ENCODE data around the gene RPAP3. TPM values are rescaled to one million over a fixed set of nuclear protein-coding genes. Genes with fewer than 3 reads are reported as not detected.

The RPAP3 gene
- total RNA-seq, 1 experiment from 2014 or later, result 44.3 TPM

DNA sequence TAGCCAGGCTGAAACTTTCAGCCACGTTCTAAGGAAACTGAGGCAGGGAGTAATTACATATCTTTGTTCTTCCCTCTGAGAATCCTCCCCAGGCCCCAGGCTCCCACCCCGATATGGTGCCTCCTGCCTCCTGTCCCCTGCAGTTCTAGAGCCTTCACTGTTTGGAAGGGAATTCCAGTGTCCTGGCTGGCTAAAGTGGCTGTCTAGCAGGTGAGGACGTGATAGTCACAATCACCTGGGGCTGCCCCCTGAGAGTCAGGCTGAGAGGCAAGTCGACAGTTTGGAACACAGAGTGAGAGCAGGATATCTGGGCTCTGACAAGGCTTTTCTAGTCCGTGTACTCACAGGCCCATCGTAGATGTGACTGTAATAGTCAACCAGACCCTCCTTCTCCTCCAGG is 6.3 kb upstream of the RPAP3 start:
- Mint-ChIP-seq H3K36me3 (no peaks in the 10 kb centered on the region), H3K9me3 (no peaks in the 10 kb centered on the region), H3K4me1 (peaks cover 18% of the 10 kb centered on the region), H3K27me3 (ENCODE audit: low read depth) (peaks cover 44% of the 10 kb centered on the region), H3K4me3 (no peak overlapping the region), H3K27ac (no peak overlapping the region)
- DNase-seq (ENCODE audit: low spot score) (no peak), ATAC-seq (no peak)
- POLR2A ChIA-PET, result no interaction called here
- TF ChIP-seq NFATC4 (CRISPR knock-in tag; IDR thresholded peaks at IDR 0.05) (no peak), TCF7 (CRISPR knock-in tag; IDR thresholded peaks at IDR 0.05; ENCODE audit: low read depth) (no peak), ATF1 (CRISPR knock-in tag; IDR thresholded peaks at IDR 0.05) (no peak), CBFB (CRISPR knock-in tag; IDR thresholded peaks at IDR 0.05; ENCODE audit: low read depth) (no peak), FOXP1 (CRISPR knock-in tag; IDR thresholded peaks at IDR 0.05; ENCODE audit: borderline replicate concordance) (no peak), GABPB1 (CRISPR knock-in tag; IDR thresholded peaks at IDR 0.05) (no peak), NR2C2 (CRISPR knock-in tag; IDR thresholded peaks at IDR 0.05) (no peak), RORB (CRISPR knock-in tag; IDR thresholded peaks at IDR 0.05) (no peak), EMX1 (CRISPR knock-in tag; IDR thresholded peaks at IDR 0.05) (no peak)
- TF ChIP-seq, protein P1, sequence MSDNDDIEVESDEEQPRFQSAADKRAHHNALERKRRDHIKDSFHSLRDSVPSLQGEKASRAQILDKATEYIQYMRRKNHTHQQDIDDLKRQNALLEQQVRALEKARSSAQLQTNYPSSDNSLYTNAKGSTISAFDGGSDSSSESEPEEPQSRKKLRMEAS (CRISPR knock-in tag; IDR thresholded peaks at IDR 0.05), result no peak
- TF ChIP-seq, protein P2, sequence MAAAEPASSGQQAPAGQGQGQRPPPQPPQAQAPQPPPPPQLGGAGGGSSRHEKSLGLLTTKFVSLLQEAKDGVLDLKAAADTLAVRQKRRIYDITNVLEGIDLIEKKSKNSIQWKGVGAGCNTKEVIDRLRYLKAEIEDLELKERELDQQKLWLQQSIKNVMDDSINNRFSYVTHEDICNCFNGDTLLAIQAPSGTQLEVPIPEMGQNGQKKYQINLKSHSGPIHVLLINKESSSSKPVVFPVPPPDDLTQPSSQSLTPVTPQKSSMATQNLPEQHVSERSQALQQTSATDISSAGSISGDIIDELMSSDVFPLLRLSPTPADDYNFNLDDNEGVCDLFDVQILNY (CRISPR knock-in tag; IDR thresholded peaks at IDR 0.05), result no peak
- TF ChIP-seq, protein P3, sequence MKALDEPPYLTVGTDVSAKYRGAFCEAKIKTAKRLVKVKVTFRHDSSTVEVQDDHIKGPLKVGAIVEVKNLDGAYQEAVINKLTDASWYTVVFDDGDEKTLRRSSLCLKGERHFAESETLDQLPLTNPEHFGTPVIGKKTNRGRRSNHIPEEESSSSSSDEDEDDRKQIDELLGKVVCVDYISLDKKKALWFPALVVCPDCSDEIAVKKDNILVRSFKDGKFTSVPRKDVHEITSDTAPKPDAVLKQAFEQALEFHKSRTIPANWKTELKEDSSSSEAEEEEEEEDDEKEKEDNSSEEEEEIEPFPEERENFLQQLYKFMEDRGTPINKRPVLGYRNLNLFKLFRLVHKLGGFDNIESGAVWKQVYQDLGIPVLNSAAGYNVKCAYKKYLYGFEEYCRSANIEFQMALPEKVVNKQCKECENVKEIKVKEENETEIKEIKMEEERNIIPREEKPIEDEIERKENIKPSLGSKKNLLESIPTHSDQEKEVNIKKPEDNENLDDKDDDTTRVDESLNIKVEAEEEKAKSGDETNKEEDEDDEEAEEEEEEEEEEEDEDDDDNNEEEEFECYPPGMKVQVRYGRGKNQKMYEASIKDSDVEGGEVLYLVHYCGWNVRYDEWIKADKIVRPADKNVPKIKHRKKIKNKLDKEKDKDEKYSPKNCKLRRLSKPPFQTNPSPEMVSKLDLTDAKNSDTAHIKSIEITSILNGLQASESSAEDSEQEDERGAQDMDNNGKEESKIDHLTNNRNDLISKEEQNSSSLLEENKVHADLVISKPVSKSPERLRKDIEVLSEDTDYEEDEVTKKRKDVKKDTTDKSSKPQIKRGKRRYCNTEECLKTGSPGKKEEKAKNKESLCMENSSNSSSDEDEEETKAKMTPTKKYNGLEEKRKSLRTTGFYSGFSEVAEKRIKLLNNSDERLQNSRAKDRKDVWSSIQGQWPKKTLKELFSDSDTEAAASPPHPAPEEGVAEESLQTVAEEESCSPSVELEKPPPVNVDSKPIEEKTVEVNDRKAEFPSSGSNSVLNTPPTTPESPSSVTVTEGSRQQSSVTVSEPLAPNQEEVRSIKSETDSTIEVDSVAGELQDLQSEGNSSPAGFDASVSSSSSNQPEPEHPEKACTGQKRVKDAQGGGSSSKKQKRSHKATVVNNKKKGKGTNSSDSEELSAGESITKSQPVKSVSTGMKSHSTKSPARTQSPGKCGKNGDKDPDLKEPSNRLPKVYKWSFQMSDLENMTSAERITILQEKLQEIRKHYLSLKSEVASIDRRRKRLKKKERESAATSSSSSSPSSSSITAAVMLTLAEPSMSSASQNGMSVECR (CRISPR knock-in tag; IDR thresholded peaks at IDR 0.05; ENCODE audit: borderline replicate concordance), result no peak
- TF ChIP-seq, protein P4, sequence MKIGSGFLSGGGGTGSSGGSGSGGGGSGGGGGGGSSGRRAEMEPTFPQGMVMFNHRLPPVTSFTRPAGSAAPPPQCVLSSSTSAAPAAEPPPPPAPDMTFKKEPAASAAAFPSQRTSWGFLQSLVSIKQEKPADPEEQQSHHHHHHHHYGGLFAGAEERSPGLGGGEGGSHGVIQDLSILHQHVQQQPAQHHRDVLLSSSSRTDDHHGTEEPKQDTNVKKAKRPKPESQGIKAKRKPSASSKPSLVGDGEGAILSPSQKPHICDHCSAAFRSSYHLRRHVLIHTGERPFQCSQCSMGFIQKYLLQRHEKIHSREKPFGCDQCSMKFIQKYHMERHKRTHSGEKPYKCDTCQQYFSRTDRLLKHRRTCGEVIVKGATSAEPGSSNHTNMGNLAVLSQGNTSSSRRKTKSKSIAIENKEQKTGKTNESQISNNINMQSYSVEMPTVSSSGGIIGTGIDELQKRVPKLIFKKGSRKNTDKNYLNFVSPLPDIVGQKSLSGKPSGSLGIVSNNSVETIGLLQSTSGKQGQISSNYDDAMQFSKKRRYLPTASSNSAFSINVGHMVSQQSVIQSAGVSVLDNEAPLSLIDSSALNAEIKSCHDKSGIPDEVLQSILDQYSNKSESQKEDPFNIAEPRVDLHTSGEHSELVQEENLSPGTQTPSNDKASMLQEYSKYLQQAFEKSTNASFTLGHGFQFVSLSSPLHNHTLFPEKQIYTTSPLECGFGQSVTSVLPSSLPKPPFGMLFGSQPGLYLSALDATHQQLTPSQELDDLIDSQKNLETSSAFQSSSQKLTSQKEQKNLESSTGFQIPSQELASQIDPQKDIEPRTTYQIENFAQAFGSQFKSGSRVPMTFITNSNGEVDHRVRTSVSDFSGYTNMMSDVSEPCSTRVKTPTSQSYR (CRISPR knock-in tag; IDR thresholded peaks at IDR 0.05), result no peak
- TF ChIP-seq, protein P5, sequence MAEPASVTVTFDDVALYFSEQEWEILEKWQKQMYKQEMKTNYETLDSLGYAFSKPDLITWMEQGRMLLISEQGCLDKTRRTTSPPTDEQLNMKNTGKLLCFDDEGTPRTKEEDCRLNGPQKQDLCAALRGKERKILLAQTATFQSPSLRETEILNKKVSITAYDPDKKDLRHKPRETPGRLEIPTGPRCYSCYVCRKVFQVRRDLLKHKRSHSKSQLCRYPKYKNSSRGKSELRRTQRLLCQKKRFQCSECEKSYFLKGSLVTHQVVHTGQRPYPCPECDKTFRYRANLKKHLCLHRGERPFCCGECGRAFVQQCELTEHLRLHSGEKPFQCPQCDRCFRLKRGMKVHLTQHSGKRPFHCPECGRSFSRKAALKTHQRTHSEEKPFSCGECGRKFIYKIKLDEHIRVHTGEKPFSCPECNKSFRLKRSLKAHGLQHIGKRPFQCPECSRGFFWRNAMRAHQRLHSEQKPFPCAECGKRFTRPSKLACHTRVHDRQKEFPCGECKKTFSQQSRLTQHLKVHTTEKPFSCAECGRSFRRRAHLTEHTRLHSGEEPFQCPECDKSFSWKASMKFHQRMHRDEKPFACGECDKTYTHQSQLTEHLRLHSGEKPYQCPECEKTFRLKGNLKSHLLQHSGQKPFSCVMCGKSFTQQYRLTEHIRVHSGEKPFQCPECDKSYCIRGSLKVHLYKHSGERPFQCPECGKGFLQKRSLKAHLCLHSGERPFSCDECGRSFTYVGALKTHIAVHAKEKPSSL (CRISPR knock-in tag; conservative IDR thresholded peaks at IDR 0.05), result no peak
- TF ChIP-seq, protein P6, sequence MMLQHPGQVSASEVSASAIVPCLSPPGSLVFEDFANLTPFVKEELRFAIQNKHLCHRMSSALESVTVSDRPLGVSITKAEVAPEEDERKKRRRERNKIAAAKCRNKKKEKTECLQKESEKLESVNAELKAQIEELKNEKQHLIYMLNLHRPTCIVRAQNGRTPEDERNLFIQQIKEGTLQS (CRISPR knock-in tag; conservative IDR thresholded peaks at IDR 0.05), result no peak
- TF ChIP-seq, protein P7, sequence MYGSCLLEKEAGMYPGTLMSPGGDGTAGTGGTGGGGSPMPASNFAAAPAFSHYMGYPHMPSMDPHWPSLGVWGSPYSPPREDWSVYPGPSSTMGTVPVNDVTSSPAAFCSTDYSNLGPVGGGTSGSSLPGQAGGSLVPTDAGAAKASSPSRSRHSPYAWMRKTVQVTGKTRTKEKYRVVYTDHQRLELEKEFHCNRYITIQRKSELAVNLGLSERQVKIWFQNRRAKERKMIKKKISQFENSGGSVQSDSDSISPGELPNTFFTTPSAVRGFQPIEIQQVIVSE (CRISPR knock-in tag; IDR thresholded peaks at IDR 0.05; ENCODE audit: borderline replicate concordance), result no peak
- CTCF ChIA-PET, result interaction anchor here (2.5 to 8.3 kb wide), 2 partner anchors 28 to 126 kb away, joined by 9 to 104 read pairs; no protein-coding TSS in a partner anchor
